ENCODE measurements around the gene JAKMIP1.

The JAKMIP1 gene

GRCh38 chr4:6230502-6230785 is 30.1 kb upstream of the JAKMIP1 start:
- Histone ChIP-seq H3K27ac (no peak overlapping the region), H3K36me3 (replicated peaks) (no peaks in the 10 kb centered on the region), H3K4me3 (ENCODE audit: low read depth, low read length) (no peak overlapping the region), H3K27me3 (replicated peaks) (no peaks in the 10 kb centered on the region)
- TF ChIP-seq CTCF (IDR thresholded peaks at IDR 0.05; ENCODE audit: low read depth, low read length, missing control alignments) = no peak
- in situ Hi-C loops (cut with HindIII; ENCODE audit: low pct_ligation_motif_present, low sequenced_read_pairs) = no loop called here
- DNase-seq = no peak

- TF ChIP-seq CTCF (IDR thresholded peaks at IDR 0.05; ENCODE audit: low read depth, low read length, missing control alignments) = no peak
- in situ Hi-C loops (cut with HindIII; ENCODE audit: low pct_ligation_motif_present, low sequenced_read_pairs) = no loop called here
These were observed 29.5 kb upstream of the JAKMIP1 start for GRCh38 chr4:6229671-6230501.

GRCh38 chr4:6229095-6229494 is 28.7 kb upstream of the JAKMIP1 start:
- no peak for DNase-seq
- no peak overlapping the region for H3K4me3 ChIP-seq (ENCODE audit: low read depth, low read length)
- no peaks in the 10 kb centered on the region for H3K27me3 ChIP-seq (replicated peaks)
- in situ Hi-C loops (cut with HindIII; ENCODE audit: low pct_ligation_motif_present, low sequenced_read_pairs) = no loop called here
- H3K27ac ChIP-seq = no peak overlapping the region
- no peak for TF ChIP-seq CTCF (IDR thresholded peaks at IDR 0.05; ENCODE audit: low read depth, low read length, missing control alignments)
- no peaks in the 10 kb centered on the region for H3K36me3 ChIP-seq (replicated peaks)

More at GRCh38 chr4:6229671-6230501, 29.5 kb upstream of the JAKMIP1 start:
- H3K36me3 ChIP-seq (replicated peaks) = no peaks in the 10 kb centered on the region
- H3K4me3 ChIP-seq (ENCODE audit: low read depth, low read length) = no peak overlapping the region
- no peaks in the 10 kb centered on the region for H3K27me3 ChIP-seq (replicated peaks)
- H3K27ac ChIP-seq = no peak overlapping the region
- no peak for DNase-seq

GRCh38 chr4:6228158-6229067 is 28.1 kb upstream of the JAKMIP1 start:
- H3K27ac ChIP-seq = no peak overlapping the region
- no peak overlapping the region for H3K4me3 ChIP-seq (ENCODE audit: low read depth, low read length)
- no peak for TF ChIP-seq CTCF (IDR thresholded peaks at IDR 0.05; ENCODE audit: low read depth, low read length, missing control alignments)
- in situ Hi-C loops (cut with HindIII; ENCODE audit: low pct_ligation_motif_present, low sequenced_read_pairs) = no loop called here
- no peak for DNase-seq
- H3K27me3 ChIP-seq (replicated peaks) = no peaks in the 10 kb centered on the region
- no peaks in the 10 kb centered on the region for H3K36me3 ChIP-seq (replicated peaks)

GRCh38 chr4:6227412-6228157 is 27.2 kb upstream of the JAKMIP1 start:
- no peak for TF ChIP-seq CTCF (IDR thresholded peaks at IDR 0.05; ENCODE audit: low read depth, low read length, missing control alignments)
- Histone ChIP-seq H3K36me3 (replicated peaks) (no peaks in the 10 kb centered on the region), H3K27ac (no peak overlapping the region), H3K27me3 (replicated peaks) (no peaks in the 10 kb centered on the region), H3K4me3 (ENCODE audit: low read depth, low read length) (no peak overlapping the region)
- DNase-seq = no peak
- in situ Hi-C loops (cut with HindIII; ENCODE audit: low pct_ligation_motif_present, low sequenced_read_pairs) = no loop called here

Data from brain microvascular endothelial cell (primary cell).